HepG2 (cell line): Measurements from ENCODE around the gene HSD17B8. TPM values are rescaled to one million over a fixed set of nuclear protein-coding genes. Genes with fewer than 3 reads are reported as not detected.

Source experiments
- FOSL1 ChIP-seq: sonication (generic); formaldehyde crosslinking; IDR thresholded peaks from 2 replicates; pipeline ENCODE4 v1.9.0; 2021; ENCODE audit warnings: missing genetic modification reagents, borderline replicate concordance
- KDM5A ChIP-seq: fragments of 200-600 bp; sonication (generic); IDR thresholded peaks from 2 replicates; pipeline ENCODE4 v1.7.0; 2018; ENCODE audit warnings: antibody characterized with exemption, mild to moderate bottlenecking, low read length, borderline replicate concordance
- NR2F1 ChIP-seq, 2 experiments: fragments of 450-650 bp in 1 of 2; formaldehyde crosslinking in 1 of 2; IDR thresholded peaks; 2 replicates each; pipeline versions ENCODE4 v1.5.0 to v1.6.1; 2016 to 2020; ENCODE audit warnings: mild to moderate bottlenecking in 1 of 2, missing compliant biosample characterization in 1 of 2, missing genetic modification reagents in 1 of 2, moderate library complexity in 1 of 2
- NR2F6 ChIP-seq, 2 experiments: IDR thresholded peaks; 2 replicates each; pipeline ENCODE4 v1.6.1; 2016; ENCODE audit warnings: antibody characterized with exemption in 1 of 2, mild to moderate bottlenecking in 1 of 2
- SNAI1 ChIP-seq: sonication (generic); formaldehyde crosslinking; IDR thresholded peaks from 2 replicates; pipeline ENCODE4 v1.5.0; 2020; ENCODE audit warnings: mild to moderate bottlenecking, missing genetic modification reagents, borderline replicate concordance
- SOX13 ChIP-seq, 3 experiments: fragments of 450-650 bp in 1 of 3; sonication (generic) in 1 of 3; formaldehyde crosslinking in 1 of 3; IDR thresholded peaks in 2 of 3; conservative IDR thresholded peaks in 1 of 3; 2 replicates each; pipeline versions ENCODE4 v1.5.0 to v1.6.1; 2016 to 2020; ENCODE audit warnings: antibody characterized with exemption in 1 of 3, mild to moderate bottlenecking in 1 of 3, missing compliant biosample characterization in 1 of 3, missing genetic modification reagents in 1 of 3, moderate library complexity in 1 of 3
- SRSF1 ChIP-seq: fragments of 200-400 bp; formaldehyde crosslinking; optimal IDR thresholded peaks from 2 replicates; pipeline ENCODE3; 2017; ENCODE audit warnings: mild to moderate bottlenecking, low read depth, low read length, moderate library complexity
- SRY ChIP-seq: sonication (generic); formaldehyde crosslinking; IDR thresholded peaks from 2 replicates; pipeline ENCODE4 v1.8.0; 2022; ENCODE audit warnings: mild to moderate bottlenecking, missing genetic modification reagents
- TP53 ChIP-seq: sonication (generic); formaldehyde crosslinking; conservative IDR thresholded peaks from 2 replicates; pipeline ENCODE4 v1.4.0; 2020; ENCODE audit warnings: missing genetic modification reagents
- ZKSCAN1 ChIP-seq: fragments of 150-350 bp; IDR thresholded peaks from 2 replicates; pipeline ENCODE4 v1.6.1; 2014; ENCODE audit warnings: low read length
- ZMYM4 ChIP-seq: sonication (generic); formaldehyde crosslinking; IDR thresholded peaks from 2 replicates; pipeline ENCODE4 v1.8.1; 2023; ENCODE audit warnings: mild to moderate bottlenecking, missing genetic modification reagents
- ZNF138 ChIP-seq: sonication (generic); formaldehyde crosslinking; IDR thresholded peaks from 2 replicates; pipeline ENCODE4 v1.5.0; 2020; ENCODE audit warnings: mild to moderate bottlenecking, low read depth, missing genetic modification reagents
- ZNF33B ChIP-seq: sonication (generic); formaldehyde crosslinking; IDR thresholded peaks from 2 replicates; pipeline ENCODE4 v1.5.1; 2020; ENCODE audit warnings: mild to moderate bottlenecking, missing genetic modification reagents
- ZNF432 ChIP-seq: sonication (generic); formaldehyde crosslinking; IDR thresholded peaks from 2 replicates; pipeline ENCODE4 v1.5.0; 2020; ENCODE audit warnings: missing genetic modification reagents, mild to moderate bottlenecking, borderline replicate concordance
- ZNF615 ChIP-seq: sonication (generic); formaldehyde crosslinking; IDR thresholded peaks from 2 replicates; pipeline ENCODE4 v1.5.0; 2020; ENCODE audit warnings: mild to moderate bottlenecking, missing genetic modification reagents, borderline replicate concordance
- ZSCAN30 ChIP-seq: sonication (generic); formaldehyde crosslinking; IDR thresholded peaks from 2 replicates; pipeline ENCODE4 v1.5.0; 2020; ENCODE audit warnings: mild to moderate bottlenecking, missing genetic modification reagents
- polyA plus RNA-seq, 8 experiments: library from polyadenylated mRNA; depleted of rRNA in 3 of 8; stranded (reverse) in 7 of 8; unstranded in 1 of 8; fragments of >200 nt; fragmentation: Illumina TruSeq in 4 of 8; extraction: Trizol in 4 of 8; gene quantifications; 2 replicates each; pipeline versions ENCODE4 v1.2.1 to v1.2.3, GENCODE V29; 2011 to 2016; ENCODE audit warnings: low read depth in 4 of 8, missing spikeins in 1 of 8, mixed read lengths in 1 of 8; ENCODE audit not compliant: insufficient read depth in 1 of 8
- total RNA-seq, 5 experiments: library from RNA; depleted of rRNA; stranded (reverse); fragments of >200 nt; fragmentation: Illumina TruSeq; extraction: Trizol; gene quantifications; 2 replicates each; pipeline ENCODE4 v1.2.3, GENCODE V29; 2016; ENCODE audit warnings: low read depth in 1 of 5
- TF ChIP-seq, protein P1 (sequence below): sonication (generic); IDR thresholded peaks from 2 replicates; pipeline ENCODE4 v1.6.1; 2016; ENCODE audit warnings: low read depth, borderline replicate concordance
- TF ChIP-seq, protein P2 (sequence below): sonication (generic); formaldehyde crosslinking; IDR thresholded peaks from 2 replicates; pipeline ENCODE4 v1.4.0; 2020; ENCODE audit warnings: missing genetic modification reagents, borderline replicate concordance
- TF ChIP-seq, protein P3 (sequence below): sonication (generic); formaldehyde crosslinking; IDR thresholded peaks from 2 replicates; pipeline ENCODE4 v1.4.0; 2020; ENCODE audit warnings: missing genetic modification reagents; ENCODE audit errors: not compliant biosample characterization
- TF ChIP-seq, protein P4 (sequence below): sonication (generic); formaldehyde crosslinking; IDR thresholded peaks from 2 replicates; pipeline ENCODE4 v1.5.0; 2020; ENCODE audit warnings: missing genetic modification reagents
- TF ChIP-seq, protein P5 (sequence below): sonication (generic); formaldehyde crosslinking; IDR thresholded peaks from 2 replicates; pipeline ENCODE4 v1.5.1; 2020; ENCODE audit warnings: missing genetic modification reagents, mild to moderate bottlenecking, borderline replicate concordance

The HSD17B8 gene
- total and polyA plus RNA-seq, 2 of the 13 experiments (the other 11 are each of a cell fraction or from before 2014, with no cell fraction given) = 12.6 to 20.1 TPM

DNA sequence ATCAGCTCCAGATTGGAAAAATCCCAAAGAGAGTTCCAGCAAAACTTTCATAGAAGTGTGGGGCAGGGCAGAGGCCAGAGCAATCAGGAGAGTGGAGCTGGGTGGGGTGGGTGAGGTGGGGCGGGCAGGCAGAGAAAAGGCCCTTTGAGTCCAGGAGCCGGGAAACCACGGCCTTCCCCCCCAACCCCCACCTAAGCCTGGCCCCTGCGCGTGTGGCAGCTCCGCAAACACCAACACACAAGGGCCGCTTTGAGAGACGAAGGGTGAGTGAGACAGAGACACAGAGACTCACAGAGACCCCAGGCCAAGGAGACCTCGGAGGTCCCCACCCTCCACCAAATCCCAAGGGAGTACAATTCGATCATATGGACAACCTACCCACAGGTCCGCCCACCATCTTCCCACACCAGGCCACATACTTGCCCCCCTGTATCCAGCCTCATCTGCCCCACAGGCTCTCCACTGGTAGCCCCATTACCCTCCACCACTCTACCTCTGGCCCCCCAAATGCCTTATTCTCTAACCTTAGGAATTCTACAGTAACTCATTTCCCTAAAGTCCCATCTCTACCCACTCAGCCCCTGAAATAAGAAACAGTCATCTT, 13.8 kb upstream of the HSD17B8 start (continued):
- TF ChIP-seq ZSCAN30 (CRISPR knock-in tag) (no peak), SRY (no peak), ZMYM4 (0 out of 2 replicates have a peak, but pooled peaks have one; percentile 0), SOX13 (IDR thresholded peaks at IDR 0.05) (no peak), SOX13 (CRISPR knock-in tag; conservative IDR thresholded peaks at IDR 0.05 in 1 of 2, IDR thresholded peaks at IDR 0.05 in 1 of 2) (0 out of 4 replicates have a peak, but pooled peaks of 1 of the 2 experiments have one; percentile 17), ZNF138 (CRISPR knock-in tag) (no peak), ZNF33B (CRISPR knock-in tag) (no peak), NR2F6 (IDR thresholded peaks at IDR 0.05) (peak; percentile 30; the same call in 1 of the 2 replicates), NR2F6 (CRISPR knock-in tag; IDR thresholded peaks at IDR 0.05) (0 out of 2 replicates have a peak, but pooled peaks have one; percentile 35), ZNF432 (CRISPR knock-in tag) (no peak), NR2F1 (CRISPR knock-in tag; IDR thresholded peaks at IDR 0.05) (0 out of 4 replicates have a peak, but pooled peaks of 1 of the 2 experiments have one; percentile 7), SRSF1 (no peak), SNAI1 (no peak), KDM5A (no peak), ZKSCAN1 (no peak), FOSL1 (CRISPR knock-in tag) (no peak), TP53 (CRISPR knock-in tag) (no peak), ZNF615 (CRISPR knock-in tag) (no peak)
- TF ChIP-seq, protein P1, sequence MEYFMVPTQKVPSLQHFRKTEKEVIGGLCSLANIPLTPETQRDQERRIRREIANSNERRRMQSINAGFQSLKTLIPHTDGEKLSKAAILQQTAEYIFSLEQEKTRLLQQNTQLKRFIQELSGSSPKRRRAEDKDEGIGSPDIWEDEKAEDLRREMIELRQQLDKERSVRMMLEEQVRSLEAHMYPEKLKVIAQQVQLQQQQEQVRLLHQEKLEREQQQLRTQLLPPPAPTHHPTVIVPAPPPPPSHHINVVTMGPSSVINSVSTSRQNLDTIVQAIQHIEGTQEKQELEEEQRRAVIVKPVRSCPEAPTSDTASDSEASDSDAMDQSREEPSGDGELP = no peak
- TF ChIP-seq, protein P2, sequence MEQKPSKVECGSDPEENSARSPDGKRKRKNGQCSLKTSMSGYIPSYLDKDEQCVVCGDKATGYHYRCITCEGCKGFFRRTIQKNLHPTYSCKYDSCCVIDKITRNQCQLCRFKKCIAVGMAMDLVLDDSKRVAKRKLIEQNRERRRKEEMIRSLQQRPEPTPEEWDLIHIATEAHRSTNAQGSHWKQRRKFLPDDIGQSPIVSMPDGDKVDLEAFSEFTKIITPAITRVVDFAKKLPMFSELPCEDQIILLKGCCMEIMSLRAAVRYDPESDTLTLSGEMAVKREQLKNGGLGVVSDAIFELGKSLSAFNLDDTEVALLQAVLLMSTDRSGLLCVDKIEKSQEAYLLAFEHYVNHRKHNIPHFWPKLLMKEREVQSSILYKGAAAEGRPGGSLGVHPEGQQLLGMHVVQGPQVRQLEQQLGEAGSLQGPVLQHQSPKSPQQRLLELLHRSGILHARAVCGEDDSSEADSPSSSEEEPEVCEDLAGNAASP (CRISPR knock-in tag) = peak; percentile 43; the same call in 1 of the 2 replicates
- TF ChIP-seq, protein P3, sequence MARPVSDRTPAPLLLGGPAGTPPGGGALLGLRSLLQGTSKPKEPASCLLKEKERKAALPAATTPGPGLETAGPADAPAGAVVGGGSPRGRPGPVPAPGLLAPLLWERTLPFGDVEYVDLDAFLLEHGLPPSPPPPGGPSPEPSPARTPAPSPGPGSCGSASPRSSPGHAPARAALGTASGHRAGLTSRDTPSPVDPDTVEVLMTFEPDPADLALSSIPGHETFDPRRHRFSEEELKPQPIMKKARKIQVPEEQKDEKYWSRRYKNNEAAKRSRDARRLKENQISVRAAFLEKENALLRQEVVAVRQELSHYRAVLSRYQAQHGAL (CRISPR knock-in tag) = no peak
- TF ChIP-seq, protein P4, sequence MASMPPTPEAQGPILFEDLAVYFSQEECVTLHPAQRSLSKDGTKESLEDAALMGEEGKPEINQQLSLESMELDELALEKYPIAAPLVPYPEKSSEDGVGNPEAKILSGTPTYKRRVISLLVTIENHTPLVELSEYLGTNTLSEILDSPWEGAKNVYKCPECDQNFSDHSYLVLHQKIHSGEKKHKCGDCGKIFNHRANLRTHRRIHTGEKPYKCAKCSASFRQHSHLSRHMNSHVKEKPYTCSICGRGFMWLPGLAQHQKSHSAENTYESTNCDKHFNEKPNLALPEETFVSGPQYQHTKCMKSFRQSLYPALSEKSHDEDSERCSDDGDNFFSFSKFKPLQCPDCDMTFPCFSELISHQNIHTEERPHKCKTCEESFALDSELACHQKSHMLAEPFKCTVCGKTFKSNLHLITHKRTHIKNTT = no peak
- TF ChIP-seq, protein P5, sequence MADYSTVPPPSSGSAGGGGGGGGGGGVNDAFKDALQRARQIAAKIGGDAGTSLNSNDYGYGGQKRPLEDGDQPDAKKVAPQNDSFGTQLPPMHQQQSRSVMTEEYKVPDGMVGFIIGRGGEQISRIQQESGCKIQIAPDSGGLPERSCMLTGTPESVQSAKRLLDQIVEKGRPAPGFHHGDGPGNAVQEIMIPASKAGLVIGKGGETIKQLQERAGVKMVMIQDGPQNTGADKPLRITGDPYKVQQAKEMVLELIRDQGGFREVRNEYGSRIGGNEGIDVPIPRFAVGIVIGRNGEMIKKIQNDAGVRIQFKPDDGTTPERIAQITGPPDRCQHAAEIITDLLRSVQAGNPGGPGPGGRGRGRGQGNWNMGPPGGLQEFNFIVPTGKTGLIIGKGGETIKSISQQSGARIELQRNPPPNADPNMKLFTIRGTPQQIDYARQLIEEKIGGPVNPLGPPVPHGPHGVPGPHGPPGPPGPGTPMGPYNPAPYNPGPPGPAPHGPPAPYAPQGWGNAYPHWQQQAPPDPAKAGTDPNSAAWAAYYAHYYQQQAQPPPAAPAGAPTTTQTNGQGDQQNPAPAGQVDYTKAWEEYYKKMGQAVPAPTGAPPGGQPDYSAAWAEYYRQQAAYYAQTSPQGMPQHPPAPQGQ (CRISPR knock-in tag) = no peak
